Measurements from ENCODE around the gene ACOT12.
"Not testable (repeated sequence)": the region's sequence is repeated elsewhere in the genome, so short reads cannot be mapped to it uniquely, and the experiment has no call there.

Gene ACOT12

GRCh38 chr5:81344736-81345135, 49.2 kb downstream of the ACOT12 start:
- Mint-ChIP-seq H3K27ac (no peak overlapping the region), H3K27me3 (peaks cover 0 to 3% of the 10 kb centered on the region in 2 donors), H3K4me1 (peaks cover 0 to 4% of the 10 kb centered on the region in 2 donors), H3K36me3 (no peaks in the 10 kb centered on the region), H3K9me3 (no peaks in the 10 kb centered on the region), H3K4me3 (no peak overlapping the region)
- DNase-seq (no peak), ATAC-seq (replicated peaks) (no peak)

DNA sequence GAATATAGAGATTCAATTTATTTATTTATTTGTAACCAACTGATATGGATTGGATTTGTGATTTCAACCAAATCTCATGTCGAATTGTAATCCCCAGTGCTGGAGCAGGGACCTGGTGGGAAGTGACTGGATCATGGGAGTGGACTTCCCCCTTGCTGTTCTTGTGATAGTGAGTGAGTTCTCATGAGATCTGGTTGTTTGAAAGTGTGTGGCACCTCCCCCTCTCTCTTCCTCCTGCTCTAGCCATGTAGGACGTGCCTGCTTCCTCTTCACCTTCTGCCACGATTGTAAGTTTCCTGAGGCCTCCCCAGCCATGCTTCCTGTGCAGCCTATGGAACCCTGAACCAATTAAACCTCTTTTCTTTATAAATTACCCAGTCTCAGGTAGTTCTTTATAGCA, 55.7 kb downstream of the ACOT12 start:
- ATAC-seq (replicated peaks); DNase-seq; H3K36me3 Mint-ChIP-seq; H3K4me1 Mint-ChIP-seq; H3K27ac Mint-ChIP-seq; H3K27me3 Mint-ChIP-seq; H3K9me3 Mint-ChIP-seq; H3K4me3 Mint-ChIP-seq: not testable (repeated sequence)

- DNase-seq (no peak), ATAC-seq (replicated peaks) (no peak)
- H3K9me3 Mint-ChIP-seq, result peaks cover 2 to 4% of the 10 kb centered on the region in 2 donors
- no peaks in the 10 kb centered on the region for H3K4me1 Mint-ChIP-seq
- H3K27me3 Mint-ChIP-seq, result no peaks in the 10 kb centered on the region
- H3K36me3 Mint-ChIP-seq, result peaks cover 0 to 2% of the 10 kb centered on the region in 2 donors
- no peak overlapping the region for H3K4me3 Mint-ChIP-seq
- H3K27ac Mint-ChIP-seq, result no peak overlapping the region
Observed at GRCh38 chr5:81337803-81338202, 56.1 kb downstream of the ACOT12 start.

DNA sequence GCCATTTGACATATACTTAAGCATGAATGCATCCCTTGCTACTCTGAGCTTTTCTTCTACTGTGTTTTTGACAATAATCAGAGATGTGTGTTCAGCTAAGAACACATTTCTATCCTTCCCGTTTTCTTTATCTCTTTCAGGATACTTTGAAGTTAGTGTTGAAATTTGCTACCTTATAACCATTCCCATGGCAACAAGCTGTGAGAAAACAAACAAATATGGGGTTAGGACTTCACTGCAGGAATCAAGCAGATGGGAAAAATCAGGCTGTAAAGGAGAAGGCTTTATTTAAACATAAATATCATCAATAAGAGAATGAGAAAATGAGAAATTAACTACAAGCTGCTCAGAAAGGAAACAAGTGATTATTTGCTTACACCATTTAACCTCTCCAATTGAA, 57.4 kb downstream of the ACOT12 start:
- DNase-seq (no peak), ATAC-seq (replicated peaks) (no peak)
- Mint-ChIP-seq H3K36me3 (peaks cover 0 to 2% of the 10 kb centered on the region in 2 donors), H3K27me3 (no peaks in the 10 kb centered on the region), H3K27ac (no peak overlapping the region), H3K4me1 (no peaks in the 10 kb centered on the region), H3K4me3 (no peak overlapping the region), H3K9me3 (peaks cover 2 to 4% of the 10 kb centered on the region in 2 donors)

DNA sequence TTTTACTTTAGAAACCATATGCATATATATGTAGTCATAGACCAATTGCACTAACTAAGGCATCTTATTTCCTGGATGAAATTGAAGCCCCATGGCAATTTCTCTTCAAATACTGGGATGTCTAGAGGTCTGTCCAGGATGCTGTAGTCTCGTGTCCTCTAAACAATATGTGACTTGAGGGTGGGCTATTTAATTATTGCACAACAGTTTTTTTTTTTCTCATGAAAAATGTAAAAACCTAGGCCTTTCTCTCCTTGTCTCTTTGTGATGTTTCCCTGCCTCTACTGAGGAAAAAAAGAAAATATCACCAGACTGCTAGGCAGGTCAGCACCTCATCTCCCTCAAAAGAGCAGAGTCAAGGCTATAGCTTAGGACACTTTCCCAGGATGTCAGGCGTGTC, 58.0 kb downstream of the ACOT12 start:
- no peak overlapping the region for H3K27ac Mint-ChIP-seq
- H3K4me1 Mint-ChIP-seq, result no peaks in the 10 kb centered on the region
- no peak for ATAC-seq (replicated peaks)
- no peak for DNase-seq
- peaks cover 0 to 2% of the 10 kb centered on the region in 2 donors for H3K36me3 Mint-ChIP-seq
- no peaks in the 10 kb centered on the region for H3K27me3 Mint-ChIP-seq
- peaks cover 2 to 4% of the 10 kb centered on the region in 2 donors for H3K9me3 Mint-ChIP-seq
- no peak overlapping the region for H3K4me3 Mint-ChIP-seq

DNA sequence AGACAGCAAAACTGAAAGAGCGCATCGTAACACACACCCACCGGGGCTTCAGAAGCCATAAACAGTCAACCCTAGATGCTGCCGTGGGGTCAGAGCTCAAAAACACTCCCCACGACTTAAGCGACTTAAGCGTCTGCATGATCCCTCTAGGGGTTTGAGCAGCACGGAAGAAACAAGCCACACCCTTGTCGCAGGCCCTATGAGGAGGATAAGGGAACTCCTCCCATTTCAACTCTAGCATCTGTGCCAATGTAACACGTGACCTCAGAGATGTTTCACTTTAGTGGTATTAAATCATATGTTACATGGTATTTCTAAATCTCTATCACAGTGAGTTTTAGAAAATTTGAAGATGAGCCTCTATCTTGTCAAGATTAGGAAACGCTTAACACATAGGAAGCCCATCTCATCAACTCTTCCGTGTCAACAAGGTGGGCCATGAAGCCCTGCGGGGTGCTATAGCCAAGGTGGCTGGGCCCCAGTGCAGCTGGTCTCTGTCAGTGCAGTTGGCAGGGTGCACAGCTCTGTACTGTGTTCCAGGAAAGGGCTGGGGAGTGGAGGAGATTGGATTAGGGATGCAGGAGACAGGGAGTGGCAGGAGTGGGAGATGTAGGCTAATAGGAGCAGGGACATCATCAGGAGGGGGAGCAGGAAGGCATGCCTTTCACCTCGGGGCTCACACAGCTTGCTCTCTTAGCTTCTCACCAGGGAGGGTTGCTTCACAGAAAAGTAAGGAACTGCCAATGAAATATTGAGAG, 59.5 kb downstream of the ACOT12 start:
- peaks cover 2 to 4% of the 10 kb centered on the region in 2 donors for H3K9me3 Mint-ChIP-seq
- H3K27me3 Mint-ChIP-seq, result no peaks in the 10 kb centered on the region
- no peak for ATAC-seq (replicated peaks)
- no peak for DNase-seq
- H3K4me3 Mint-ChIP-seq, result no peak overlapping the region
- no peaks in the 10 kb centered on the region for H3K4me1 Mint-ChIP-seq
- H3K27ac Mint-ChIP-seq, result no peak overlapping the region
- peaks cover 0 to 2% of the 10 kb centered on the region in 2 donors for H3K36me3 Mint-ChIP-seq

DNA sequence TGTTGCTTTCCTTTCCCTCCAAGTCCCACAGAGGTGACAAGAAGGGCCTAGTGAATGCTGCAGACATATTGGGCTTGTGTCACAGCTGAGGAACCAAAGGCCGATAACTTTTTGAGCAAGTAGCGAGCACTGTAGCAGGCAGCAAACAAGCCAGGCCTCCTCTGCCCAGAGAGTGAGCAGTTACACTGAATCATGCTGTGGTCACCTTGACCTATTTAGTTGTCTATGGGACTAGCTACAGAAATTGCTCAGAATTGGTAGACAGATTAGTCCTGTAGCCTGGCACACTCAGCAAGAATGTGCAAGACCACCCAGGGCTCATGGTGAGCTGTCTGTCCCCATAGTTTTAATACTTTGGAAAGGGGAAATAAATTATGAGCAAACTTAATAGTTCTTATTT, 67.4 kb downstream of the ACOT12 start:
- Mint-ChIP-seq H3K36me3 (no peaks in the 10 kb centered on the region), H3K27me3 (no peaks in the 10 kb centered on the region), H3K9me3 (no peaks in the 10 kb centered on the region), H3K4me3 (no peak overlapping the region), H3K27ac (no peak overlapping the region), H3K4me1 (no peaks in the 10 kb centered on the region)
- no peak for ATAC-seq (replicated peaks)
- DNase-seq, result no peak

DNA sequence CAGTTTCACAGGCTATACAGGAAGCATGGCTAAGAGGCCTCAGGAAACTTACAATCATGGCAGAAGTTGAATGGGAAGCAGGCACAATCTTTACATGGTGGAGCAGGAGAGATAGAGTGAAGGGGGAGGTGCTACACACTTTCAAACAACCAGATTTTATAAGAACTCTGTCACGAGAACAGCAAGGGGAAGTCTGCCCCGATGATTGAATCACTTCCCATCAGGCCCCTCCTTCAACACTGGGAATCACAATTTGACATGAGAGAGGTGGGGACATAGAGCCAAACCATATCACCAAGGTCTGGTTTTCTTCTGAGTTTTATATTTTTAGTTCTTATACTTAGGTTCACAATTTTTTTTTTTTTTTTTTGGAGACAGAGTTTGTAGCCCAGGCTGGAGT, 76.4 kb downstream of the ACOT12 start:
- no peak for ATAC-seq (replicated peaks)
- Mint-ChIP-seq H3K27me3 (no peaks in the 10 kb centered on the region), H3K36me3 (peaks cover 6 to 11% of the 10 kb centered on the region in 2 donors), H3K4me3 (no peak overlapping the region), H3K4me1 (peaks cover 0 to 2% of the 10 kb centered on the region in 2 donors), H3K27ac (no peak overlapping the region), H3K9me3 (no peaks in the 10 kb centered on the region)
- no peak for DNase-seq

DNA sequence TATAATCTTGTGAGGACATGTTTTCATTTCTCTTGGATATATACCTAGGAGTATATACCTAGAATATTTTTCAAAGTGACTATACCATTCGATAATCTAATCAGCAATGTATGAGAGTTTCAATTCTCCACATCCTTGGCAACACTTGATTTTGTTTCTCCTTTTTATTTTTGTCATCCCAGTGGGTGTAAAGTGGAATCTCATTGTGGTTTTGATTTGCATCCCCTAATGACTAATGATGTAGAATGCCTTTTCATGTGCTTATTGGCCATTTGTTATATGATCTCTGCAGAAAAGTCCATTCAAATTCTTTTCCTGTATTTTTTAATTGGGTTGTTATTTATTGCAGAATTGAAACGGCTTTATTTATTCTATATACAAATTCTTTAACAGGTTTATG, 77.4 kb downstream of the ACOT12 start:
- ATAC-seq (replicated peaks), result no peak
- no peak for DNase-seq
- H3K4me1 Mint-ChIP-seq, result peaks cover 0 to 2% of the 10 kb centered on the region in 2 donors
- H3K27ac Mint-ChIP-seq, result no peak overlapping the region
- H3K36me3 Mint-ChIP-seq, result peaks cover 10 to 11% of the 10 kb centered on the region in 2 donors
- no peaks in the 10 kb centered on the region for H3K9me3 Mint-ChIP-seq
- H3K27me3 Mint-ChIP-seq, result no peaks in the 10 kb centered on the region
- no peak overlapping the region for H3K4me3 Mint-ChIP-seq

DNA sequence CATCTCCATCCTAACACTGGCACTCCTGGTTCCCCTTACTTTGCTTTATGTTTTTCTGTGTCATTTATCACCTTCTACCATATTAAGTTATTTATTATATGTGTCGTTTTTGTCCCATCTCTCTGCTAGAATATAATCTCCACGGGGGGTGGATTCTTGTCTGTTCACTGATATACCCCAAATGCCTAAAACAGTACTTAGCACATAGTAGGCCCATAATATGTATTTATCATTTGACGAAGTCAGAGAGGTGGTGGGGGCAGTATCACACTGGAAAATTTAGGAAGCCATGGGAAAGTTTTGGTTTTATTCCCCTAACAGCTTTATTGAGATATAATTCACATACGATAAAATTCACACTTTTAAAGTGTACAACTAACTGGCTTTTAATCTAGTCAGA, 78.1 kb downstream of the ACOT12 start:
- no peak overlapping the region for H3K27ac Mint-ChIP-seq
- no peaks in the 10 kb centered on the region for H3K9me3 Mint-ChIP-seq
- DNase-seq, result no peak
- no peak overlapping the region for H3K4me3 Mint-ChIP-seq
- no peaks in the 10 kb centered on the region for H3K27me3 Mint-ChIP-seq
- ATAC-seq (replicated peaks), result no peak
- H3K4me1 Mint-ChIP-seq, result peaks cover 0 to 2% of the 10 kb centered on the region in 2 donors
- H3K36me3 Mint-ChIP-seq, result peaks cover 13 to 16% of the 10 kb centered on the region in 2 donors

DNA sequence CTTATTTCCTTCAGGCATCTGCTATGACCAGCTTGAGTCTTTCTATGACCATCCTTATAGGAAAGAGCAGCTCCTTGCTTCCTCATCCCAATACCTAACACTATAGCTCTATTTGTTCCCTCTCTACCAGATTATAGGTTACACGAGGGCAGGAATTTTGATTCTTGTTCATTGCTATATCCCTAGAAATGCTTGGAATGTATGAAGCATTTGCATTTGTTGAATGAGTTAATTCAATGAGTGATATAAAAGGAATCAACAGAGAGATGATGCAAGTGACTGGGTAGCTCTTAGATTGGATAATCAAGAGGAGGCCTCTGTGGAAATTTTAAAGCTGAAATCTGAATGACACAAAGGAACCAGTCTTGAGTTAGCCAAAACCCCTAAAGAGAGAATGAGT, 78.6 kb downstream of the ACOT12 start:
- Mint-ChIP-seq H3K4me1 (peaks cover 0 to 2% of the 10 kb centered on the region in 2 donors), H3K4me3 (no peak overlapping the region), H3K27ac (no peak overlapping the region), H3K9me3 (no peaks in the 10 kb centered on the region), H3K27me3 (no peaks in the 10 kb centered on the region), H3K36me3 (peaks cover 16 to 18% of the 10 kb centered on the region in 2 donors)
- DNase-seq, result no peak
- no peak for ATAC-seq (replicated peaks)

- no peak for DNase-seq
- Mint-ChIP-seq H3K36me3 (peaks cover 16 to 18% of the 10 kb centered on the region in 2 donors), H3K4me1 (peaks cover 0 to 2% of the 10 kb centered on the region in 2 donors), H3K4me3 (no peak overlapping the region), H3K27me3 (no peaks in the 10 kb centered on the region), H3K27ac (no peak overlapping the region), H3K9me3 (no peaks in the 10 kb centered on the region)
- ATAC-seq (replicated peaks), result no peak
Observed at GRCh38 chr5:81314581-81314980, 79.4 kb downstream of the ACOT12 start.

DNA sequence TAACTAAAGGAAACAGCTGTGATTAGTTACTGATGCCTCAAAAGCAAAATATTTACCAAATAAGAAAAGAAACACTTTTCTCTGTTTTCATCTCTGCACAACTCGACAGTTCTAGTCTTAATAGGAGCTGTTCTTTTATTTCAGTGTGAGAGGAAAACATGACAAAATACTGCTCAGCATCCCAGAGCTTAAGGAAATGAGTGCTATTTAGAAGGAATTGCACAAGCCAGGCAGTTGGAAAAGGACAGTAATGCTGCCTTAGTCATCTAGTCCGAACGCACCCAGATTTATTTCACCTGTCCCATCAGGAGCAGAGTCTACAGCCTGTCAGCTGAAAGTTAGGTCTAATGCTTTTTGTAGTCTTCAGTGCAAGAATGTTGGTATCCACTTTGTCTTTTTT, 80.2 kb downstream of the ACOT12 start:
- no peak for ATAC-seq (replicated peaks)
- no peaks in the 10 kb centered on the region for H3K9me3 Mint-ChIP-seq
- H3K4me3 Mint-ChIP-seq, result no peak overlapping the region
- H3K27me3 Mint-ChIP-seq, result no peaks in the 10 kb centered on the region
- peaks cover 0 to 2% of the 10 kb centered on the region in 2 donors for H3K4me1 Mint-ChIP-seq
- DNase-seq, result no peak
- H3K36me3 Mint-ChIP-seq, result peaks cover 18 to 20% of the 10 kb centered on the region in 2 donors
- no peak overlapping the region for H3K27ac Mint-ChIP-seq

DNA sequence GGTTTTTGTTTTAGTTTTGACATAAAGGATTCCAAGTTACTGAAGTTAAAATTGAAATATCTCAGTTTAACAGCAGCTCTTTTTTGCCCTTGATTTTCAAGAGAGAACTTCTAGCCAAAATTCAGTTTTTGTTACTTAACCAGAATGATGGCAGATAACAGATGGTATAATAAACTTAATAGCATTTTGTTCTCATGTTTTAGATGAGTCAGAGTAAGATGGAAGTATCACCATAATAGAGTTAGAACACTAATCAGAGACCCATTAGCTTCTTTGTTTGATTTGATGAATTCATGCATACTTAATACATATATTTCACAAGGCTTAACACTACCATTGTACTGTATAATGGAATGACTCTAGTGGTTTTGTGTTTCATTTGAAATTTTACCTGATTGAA, 80.7 kb downstream of the ACOT12 start:
- Mint-ChIP-seq H3K4me3 (no peak overlapping the region), H3K36me3 (peaks cover 18 to 20% of the 10 kb centered on the region in 2 donors), H3K27ac (no peak overlapping the region), H3K4me1 (peaks cover 0 to 2% of the 10 kb centered on the region in 2 donors), H3K27me3 (no peaks in the 10 kb centered on the region), H3K9me3 (no peaks in the 10 kb centered on the region)
- DNase-seq (no peak), ATAC-seq (replicated peaks) (no peak)

- Mint-ChIP-seq H3K4me3 (no peak overlapping the region), H3K27me3 (no peaks in the 10 kb centered on the region), H3K27ac (no peak overlapping the region), H3K36me3 (peaks cover 18 to 22% of the 10 kb centered on the region in 2 donors), H3K4me1 (peaks cover 0 to 3% of the 10 kb centered on the region in 2 donors), H3K9me3 (no peaks in the 10 kb centered on the region)
- DNase-seq (no peak), ATAC-seq (replicated peaks) (no peak)
Observed at GRCh38 chr5:81310402-81311063, 83.4 kb downstream of the ACOT12 start.

Measured in stimulated activated naive B cell treated with anti-CD40 and anti-IgM and Interleukin-4, amounts not matched to agents 10 μg/mL and 1 μg/mL and 100 μg/mL, for 72 hours (primary cell).